Common myeloid progenitor, CD34-positive (primary cell): Measurements from ENCODE around the gene CHKA.
A peak's percentile ranks its signal among the peaks of the same experiment; 100 is the strongest.

ENCODE experiments used
- CTCF ChIA-PET: fragments of 350-600 bp; sonication (Branson Sonifier 250); formaldehyde crosslinking; loops from one replicate; lab custom pipeline; 2021; ENCODE audit warnings: antibody characterized with exemption; lab: Charles Lee
- POLR2A ChIA-PET: fragments of 350-600 bp; sonication (Branson Sonifier 250); formaldehyde crosslinking; loops from one replicate; lab custom pipeline; 2021; ENCODE audit warnings: antibody characterized with exemption; lab: Charles Lee
- DNase-seq, 3 donors: peaks; one replicate each; pipeline versions ENCODE4 v3.0.0 to v3.0.0-alpha.2; 2013
- H3K27ac ChIP-seq, 2 experiments: 1 replicate in 1 of 2; 2 replicates in 1 of 2; pipeline ENCODE4 v1.7.0; 2013; ENCODE audit warnings: inconsistent platforms in 2 of 2, low read length in 2 of 2, mild to moderate bottlenecking in 2 of 2, low read depth in 1 of 2, moderate library complexity in 1 of 2; ENCODE audit not compliant: severe bottlenecking in 2 of 2, insufficient read depth in 1 of 2, poor library complexity in 1 of 2
- H3K27me3 ChIP-seq, 5 experiments: replicated peaks in 2 of 5; 1 replicate in 3 of 5; 2 replicates in 2 of 5; pipeline versions ENCODE4 v1.6.1 to v1.7.0; 2013; ENCODE audit warnings: low read length in 4 of 5, mild to moderate bottlenecking in 2 of 5, moderate library complexity in 2 of 5, inconsistent platforms in 1 of 5; ENCODE audit not compliant: insufficient read depth in 5 of 5, control insufficient read depth in 4 of 5
- H3K36me3 ChIP-seq, 4 experiments: 1 replicate in 2 of 4; 2 replicates in 2 of 4; pipeline versions ENCODE4 v1.6.1 to v1.7.0; 2013; ENCODE audit warnings: low read length in 3 of 4, control low read depth in 1 of 4, mild to moderate bottlenecking in 1 of 4; ENCODE audit not compliant: control insufficient read depth in 4 of 4, insufficient read depth in 4 of 4
- H3K4me1 ChIP-seq, 4 experiments: 1 replicate in 3 of 4; 2 replicates in 1 of 4; pipeline versions ENCODE4 v1.6.1 to v1.7.1; 2013; ENCODE audit warnings: low read length in 3 of 4, mild to moderate bottlenecking in 3 of 4, control low read depth in 1 of 4, inconsistent platforms in 1 of 4, moderate library complexity in 1 of 4; ENCODE audit not compliant: control insufficient read depth in 4 of 4, insufficient read depth in 4 of 4; ENCODE audit errors: control extremely low read depth in 1 of 4
- H3K4me3 ChIP-seq, 7 experiments: 1 replicate in 4 of 7; 2 replicates in 3 of 7; pipeline versions ENCODE4 v1.5.1 to v1.7.0; 2013; ENCODE audit warnings: mild to moderate bottlenecking in 7 of 7, low read length in 6 of 7, moderate library complexity in 6 of 7, inconsistent platforms in 2 of 7, low read depth in 2 of 7, control low read depth in 1 of 7; ENCODE audit not compliant: insufficient read depth in 4 of 7, control insufficient read depth in 1 of 7; ENCODE audit errors: extremely low read depth in 1 of 7
- H3K9me3 ChIP-seq, 5 experiments: 1 replicate in 4 of 5; 2 replicates in 1 of 5; pipeline versions ENCODE4 v1.6.1 to v1.7.1; 2013; ENCODE audit warnings: low read length in 4 of 5, mild to moderate bottlenecking in 2 of 5, inconsistent platforms in 1 of 5, low read depth in 1 of 5, moderate library complexity in 1 of 5; ENCODE audit not compliant: control insufficient read depth in 4 of 5, insufficient read depth in 2 of 5; ENCODE audit errors: control extremely low read depth in 1 of 5
- WGBS: methylation state at CpG from one replicate; pipeline ENCODE4 v1.1.5; 2013; ENCODE audit not compliant: insufficient coverage; 5-methylcytosine and 5-hydroxymethylcytosine counted together

Gene CHKA

GRCh38 chr11:68127714-68128681, 6.8 kb upstream of the CHKA start:
- H3K4me3 ChIP-seq: peak overlapping the region; percentile 19 to 73 (median 55)
- H3K27me3 ChIP-seq: no peaks in the 10 kb centered on the region
- ChIA-PET POLR2A (interaction anchor here (1.1 kb wide), 1 partner anchor 57 kb away, joined by 3 read pairs; no protein-coding TSS in a partner anchor), CTCF (interaction anchor here (1.2 to 1.7 kb wide), 5 partner anchors 10 to 52 kb away, joined by 3 to 4 read pairs (median 3); no protein-coding TSS in a partner anchor)
- DNase-seq: peak in 2 of 3 donors; percentile 60 to 66
- no peaks in the 10 kb centered on the region for H3K36me3 ChIP-seq
- no peaks in the 10 kb centered on the region for H3K9me3 ChIP-seq
- WGBS: 16% methylated on average over 25 of the region's 48 CpGs
- H3K27ac ChIP-seq: peak overlapping the region in 1 of 2 experiments; percentile 54
- H3K4me1 ChIP-seq: peaks cover 0 to 16% (median 8%) of the 10 kb centered on the region in 4 experiments

GRCh38 chr11:68125164-68125563, 4.0 kb upstream of the CHKA start:
- DNase-seq: no peak
- Histone ChIP-seq H3K9me3 (no peaks in the 10 kb centered on the region), H3K36me3 (no peaks in the 10 kb centered on the region), H3K27ac (no peak overlapping the region), H3K4me3 (no peak overlapping the region), H3K27me3 (no peaks in the 10 kb centered on the region), H3K4me1 (peaks cover 2 to 29% (median 21%) of the 10 kb centered on the region in 4 experiments)
- ChIA-PET CTCF (no interaction called here), POLR2A (no interaction called here)
- WGBS: 100% methylated on average over 2 of the region's 4 CpGs

GRCh38 chr11:68122936-68123539, 1.9 kb upstream of the CHKA start:
- DNase-seq: no peak
- H3K4me1 ChIP-seq: peaks cover 18 to 40% (median 34%) of the 10 kb centered on the region in 4 experiments
- H3K27ac ChIP-seq: no peak overlapping the region
- H3K36me3 ChIP-seq: peaks cover 0 to 3% (median 0%) of the 10 kb centered on the region in 4 experiments
- POLR2A ChIA-PET: no interaction called here
- H3K9me3 ChIP-seq: no peaks in the 10 kb centered on the region
- no peak overlapping the region for H3K4me3 ChIP-seq
- 98% methylated on average over 8 of the region's 9 CpGs for WGBS
- H3K27me3 ChIP-seq: no peaks in the 10 kb centered on the region
- CTCF ChIA-PET: no interaction called here

- DNase-seq: peak; percentile 74 to 93 (median 87)
- Histone ChIP-seq H3K4me3 (peak overlapping the region; percentile 32 to 89 (median 80)), H3K36me3 (peaks cover 0 to 18% (median under 1%) of the 10 kb centered on the region in 4 experiments), H3K27ac (peak overlapping the region; percentile 54 to 73), H3K4me1 (peaks cover 18 to 51% (median 39%) of the 10 kb centered on the region in 4 experiments), H3K27me3 (no peaks in the 10 kb centered on the region), H3K9me3 (no peaks in the 10 kb centered on the region)
- ChIA-PET POLR2A (no interaction called here), CTCF (no interaction called here)
- WGBS: 0% methylated on average over 36 of the region's 73 CpGs
Measured at GRCh38 chr11:68120273-68121066, 718 bp downstream of the CHKA start.

- Histone ChIP-seq H3K4me1 (peaks cover 22 to 54% (median 43%) of the 10 kb centered on the region in 4 experiments), H3K9me3 (no peaks in the 10 kb centered on the region), H3K36me3 (peaks cover 0 to 18% (median 2%) of the 10 kb centered on the region in 4 experiments), H3K27me3 (no peaks in the 10 kb centered on the region), H3K27ac (peak overlapping the region in 1 of 2 experiments; percentile 18), H3K4me3 (peak overlapping the region in 5 of 7 experiments; percentile 8 to 89 (median 42))
- WGBS: 22% methylated on average over 2 of the region's 4 CpGs
- peak in 2 of 3 donors; percentile 79 to 84 for DNase-seq
- POLR2A ChIA-PET: interaction anchor here (0.8 to 1.1 kb wide), 2 partner anchors 41 to 57 kb away, joined by 3 read pairs; no protein-coding TSS in a partner anchor
- CTCF ChIA-PET: interaction anchor here (1.1 to 3.0 kb wide), 11 partner anchors 11 to 111 kb away, joined by 3 to 13 read pairs (median 4); no protein-coding TSS in a partner anchor
Measured at GRCh38 chr11:68118706-68119448, 2.3 kb downstream of the CHKA start.
